Upper lobe of left lung (tissue), 6 donors: Measurements from ENCODE around the gene TM4SF4. TPM values are rescaled to one million over a fixed set of nuclear protein-coding genes. Genes with fewer than 3 reads are reported as not detected.
"Not testable (repeated sequence)": the region's sequence is repeated elsewhere in the genome, so short reads cannot be mapped to it uniquely, and the experiment has no call there.

Experiments
- ATAC-seq, 2 donors: fragments of 200-7000 bp; cut with Tn5 transposase; one replicate each; pipeline ENCODE4 v1.9.1; 2022; ENCODE audit warnings: mild to moderate bottlenecking in 2 of 2, moderate library complexity in 2 of 2; ENCODE audit not compliant: low FRiP score in 2 of 2
- DNase-seq, 2 donors: peaks; one replicate each; pipeline ENCODE4 v3.0.0-alpha.2; 2019 to 2020
- H3K27ac ChIP-seq, 4 donors: fragments of 200-600 bp; sonication (generic); one replicate each; pipeline ENCODE4 v1.5.1; 2016 to 2019
- H3K27me3 ChIP-seq, 4 donors: fragments of 200-600 bp; sonication (generic); one replicate each; pipeline ENCODE4 v1.5.1; 2017 to 2019
- H3K36me3 ChIP-seq, 4 donors: fragments of 200-600 bp; sonication (generic); one replicate each; pipeline ENCODE4 v1.5.1; 2016 to 2019
- H3K4me1 ChIP-seq, 4 donors: fragments of 200-600 bp; sonication (generic); one replicate each; pipeline ENCODE4 v1.5.1; 2018 to 2019
- H3K4me3 ChIP-seq, 4 donors: fragments of 200-600 bp; sonication (generic); one replicate each; pipeline ENCODE4 v1.5.1; 2017 to 2019; ENCODE audit warnings: mild to moderate bottlenecking in 2 of 4, moderate library complexity in 1 of 4
- H3K9me3 ChIP-seq, 4 donors: fragments of 200-600 bp; sonication (generic); one replicate each; pipeline ENCODE4 v1.5.1; 2018 to 2019
- EP300 ChIP-seq, 4 donors: sonication (generic); formaldehyde crosslinking; IDR thresholded peaks; one replicate each; pipeline ENCODE4 v1.5.1; 2017; ENCODE audit warnings: antibody characterized with exemption in 4 of 4, control low read depth in 2 of 4
- POLR2A ChIP-seq, 4 donors: fragments of 450-650 bp; IDR thresholded peaks; one replicate each; pipeline ENCODE4 v1.5.1; 2016 to 2017; ENCODE audit warnings: antibody characterized with exemption in 4 of 4, mild to moderate bottlenecking in 2 of 4
- POLR2AphosphoS5 ChIP-seq, 2 donors: sonication (generic); formaldehyde crosslinking; IDR thresholded peaks; one replicate each; pipeline ENCODE4 v1.5.1; 2017; ENCODE audit warnings: antibody characterized with exemption in 2 of 2
- WGBS, 2 donors: methylation state at CpG; one replicate each; pipeline ENCODE4 v1.1.5; 2017 to 2018; 5-methylcytosine and 5-hydroxymethylcytosine counted together
- total RNA-seq, 6 donors: library from RNA; depleted of rRNA in 4 of 6; stranded (reverse); fragments of >200 nt in 4 of 6; gene quantifications; one replicate each; pipeline versions ENCODE4 v1.1.0 to v1.2.1, GENCODE V29; 2016 to 2021
- TF ChIP-seq, protein P1 (sequence below), 6 experiments: fragments of 450-650 bp in 4 of 6; fragments of 200-600 bp in 2 of 6; sonication (generic) in 2 of 6; IDR thresholded peaks; one replicate each; pipeline ENCODE4 v1.5.1; 2016 to 2019; ENCODE audit warnings: antibody characterized with exemption in 6 of 6
- donor health status: DM: no; HTN: no; CAD: no; lungs with moderate emphysema.
- donor health status: DM: no; HTN: yes; CAD: no; lungs with severe emphysema.

The TM4SF4 gene
- total RNA-seq, 6 donors from 2014 or later = 1.8 to 2.5 (median 2.2) TPM; not detected in 2

DNA sequence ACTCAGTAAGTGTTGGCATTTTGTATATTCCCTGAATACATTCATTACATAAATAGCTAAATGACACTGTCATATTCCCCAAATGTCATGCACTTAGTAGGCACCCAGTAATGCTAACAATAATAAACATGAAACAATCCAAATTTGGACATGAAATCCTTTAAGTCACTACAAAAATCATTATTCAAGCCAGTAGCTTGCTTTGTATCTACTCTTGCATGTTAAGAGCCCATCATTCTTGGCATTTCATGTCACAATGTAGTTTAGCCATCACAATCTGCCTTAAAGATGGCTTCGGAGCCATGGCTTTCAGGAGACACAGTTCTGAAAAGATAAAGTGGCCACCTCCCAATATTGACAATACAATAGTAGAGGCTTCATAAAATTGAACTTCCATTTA is 32.9 kb upstream of the TM4SF4 start:
- H3K27me3 ChIP-seq = no peaks in the 10 kb centered on the region
- H3K27ac ChIP-seq = no peak overlapping the region
- no peaks in the 10 kb centered on the region for H3K36me3 ChIP-seq
- peaks cover 0 to 11% (median 7%) of the 10 kb centered on the region in 4 donors for H3K4me1 ChIP-seq
- ATAC-seq (no peak), DNase-seq (no peak)
- WGBS, 2 donors = 87 to 93% methylated on average over 1 of the region's 1 CpG
- no peak for TF ChIP-seq POLR2A (IDR thresholded peaks at IDR 0.05)
- H3K4me3 ChIP-seq = no peak overlapping the region
- no peaks in the 10 kb centered on the region for H3K9me3 ChIP-seq

DNA sequence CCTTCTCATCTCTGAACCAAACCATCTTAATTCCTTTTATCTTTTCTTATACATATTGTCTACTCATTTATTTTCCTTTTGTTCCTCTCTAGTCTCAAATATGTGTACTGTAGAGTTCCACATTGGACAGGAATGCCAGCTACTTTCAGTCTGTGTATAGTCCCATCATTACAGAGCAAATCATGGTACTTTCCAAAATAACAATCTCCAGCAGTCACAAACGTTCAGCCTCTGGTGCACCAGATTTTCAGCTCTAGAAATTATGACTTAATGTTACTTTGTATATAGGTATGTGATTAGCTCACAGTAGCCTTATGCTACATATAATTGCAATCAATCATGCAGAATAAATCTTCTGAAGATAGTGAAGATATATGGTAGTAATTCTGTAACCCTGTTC is 32.5 kb upstream of the TM4SF4 start:
- 73 to 78% methylated on average over 1 of the region's 1 CpG for WGBS, 2 donors
- no peaks in the 10 kb centered on the region for H3K27me3 ChIP-seq
- no peaks in the 10 kb centered on the region for H3K9me3 ChIP-seq
- ATAC-seq (no peak), DNase-seq (no peak)
- H3K4me1 ChIP-seq = peaks cover 0 to 11% (median 7%) of the 10 kb centered on the region in 4 donors
- no peaks in the 10 kb centered on the region for H3K36me3 ChIP-seq
- no peak overlapping the region for H3K27ac ChIP-seq
- no peak overlapping the region for H3K4me3 ChIP-seq
- TF ChIP-seq POLR2A (IDR thresholded peaks at IDR 0.05) = no peak
- TF ChIP-seq EP300 (IDR thresholded peaks at IDR 0.05) = no peak
- TF ChIP-seq, protein P1, sequence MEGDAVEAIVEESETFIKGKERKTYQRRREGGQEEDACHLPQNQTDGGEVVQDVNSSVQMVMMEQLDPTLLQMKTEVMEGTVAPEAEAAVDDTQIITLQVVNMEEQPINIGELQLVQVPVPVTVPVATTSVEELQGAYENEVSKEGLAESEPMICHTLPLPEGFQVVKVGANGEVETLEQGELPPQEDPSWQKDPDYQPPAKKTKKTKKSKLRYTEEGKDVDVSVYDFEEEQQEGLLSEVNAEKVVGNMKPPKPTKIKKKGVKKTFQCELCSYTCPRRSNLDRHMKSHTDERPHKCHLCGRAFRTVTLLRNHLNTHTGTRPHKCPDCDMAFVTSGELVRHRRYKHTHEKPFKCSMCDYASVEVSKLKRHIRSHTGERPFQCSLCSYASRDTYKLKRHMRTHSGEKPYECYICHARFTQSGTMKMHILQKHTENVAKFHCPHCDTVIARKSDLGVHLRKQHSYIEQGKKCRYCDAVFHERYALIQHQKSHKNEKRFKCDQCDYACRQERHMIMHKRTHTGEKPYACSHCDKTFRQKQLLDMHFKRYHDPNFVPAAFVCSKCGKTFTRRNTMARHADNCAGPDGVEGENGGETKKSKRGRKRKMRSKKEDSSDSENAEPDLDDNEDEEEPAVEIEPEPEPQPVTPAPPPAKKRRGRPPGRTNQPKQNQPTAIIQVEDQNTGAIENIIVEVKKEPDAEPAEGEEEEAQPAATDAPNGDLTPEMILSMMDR (IDR thresholded peaks at IDR 0.05) = no peak
- TF ChIP-seq POLR2AphosphoS5 (IDR thresholded peaks at IDR 0.05) = no peak

DNA sequence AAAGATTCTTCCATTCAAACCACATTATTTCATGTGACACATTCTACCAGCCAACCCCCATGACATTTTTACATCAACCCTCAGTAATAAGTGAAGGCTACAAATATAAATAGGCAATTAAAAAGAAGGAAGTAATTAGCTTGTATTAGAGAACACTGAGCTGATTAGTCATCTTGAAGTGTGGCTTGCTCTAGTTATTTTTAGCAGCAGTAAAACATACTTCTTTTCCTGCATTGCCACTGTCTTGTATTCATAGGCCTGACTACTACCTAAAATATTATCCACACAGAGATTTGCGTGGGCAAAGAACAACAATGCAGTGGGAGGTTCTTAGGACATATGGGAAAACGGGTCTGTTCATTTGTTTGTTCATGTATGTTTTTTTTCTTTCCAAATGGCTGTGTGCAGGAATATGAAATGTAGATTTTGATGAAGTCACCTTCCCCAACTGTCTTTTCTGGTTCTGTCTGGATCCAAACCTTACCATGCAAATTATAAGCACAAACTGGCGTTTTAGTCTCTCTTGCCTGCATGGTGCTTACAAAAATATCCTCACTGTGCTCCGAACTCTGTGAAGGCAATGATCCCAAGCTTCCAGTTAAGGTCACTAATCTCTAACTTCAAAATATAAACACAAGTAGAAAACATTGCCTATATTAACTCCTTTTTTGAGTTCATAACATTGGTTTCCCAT is 31.5 kb upstream of the TM4SF4 start:
- no peaks in the 10 kb centered on the region for H3K27me3 ChIP-seq
- 52 to 61% methylated on average over 4 of the region's 4 CpGs for WGBS, 2 donors
- H3K4me1 ChIP-seq = peaks cover 3 to 11% (median 8%) of the 10 kb centered on the region in 4 donors
- DNase-seq = no peak
- no peak overlapping the region for H3K27ac ChIP-seq
- no peak overlapping the region for H3K4me3 ChIP-seq
- H3K9me3 ChIP-seq = no peaks in the 10 kb centered on the region
- no peak for ATAC-seq
- H3K36me3 ChIP-seq = no peaks in the 10 kb centered on the region
- TF ChIP-seq, protein P1 (IDR thresholded peaks at IDR 0.05) = no peak
- TF ChIP-seq POLR2AphosphoS5 (IDR thresholded peaks at IDR 0.05) = no peak
- TF ChIP-seq EP300 (IDR thresholded peaks at IDR 0.05) = no peak
- TF ChIP-seq POLR2A (IDR thresholded peaks at IDR 0.05) = no peak

DNA sequence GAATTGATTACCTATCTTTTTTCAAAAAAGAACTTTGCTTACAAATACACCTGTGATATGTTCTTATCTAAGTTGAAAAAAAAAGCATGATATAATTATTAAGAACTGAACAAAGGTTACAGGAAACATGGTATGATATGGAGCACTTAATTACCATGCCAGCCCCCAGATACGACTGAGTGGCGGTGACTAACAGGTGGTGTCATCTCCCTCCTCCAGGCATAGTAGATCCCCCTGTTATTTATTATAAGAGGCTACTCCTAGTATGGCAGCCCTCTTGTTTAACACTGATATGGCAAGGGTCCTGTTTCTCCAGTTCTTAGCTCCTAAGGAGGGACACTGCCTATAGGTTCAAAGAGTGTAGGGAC is 31.0 kb upstream of the TM4SF4 start:
- H3K4me1 ChIP-seq = peaks cover 8 to 15% (median 10%) of the 10 kb centered on the region in 4 donors
- 88 to 93% methylated on average over 2 of the region's 2 CpGs for WGBS, 2 donors
- no peak overlapping the region for H3K27ac ChIP-seq
- no peaks in the 10 kb centered on the region for H3K27me3 ChIP-seq
- no peaks in the 10 kb centered on the region for H3K36me3 ChIP-seq
- TF ChIP-seq, protein P1 (IDR thresholded peaks at IDR 0.05) = no peak
- TF ChIP-seq EP300 (IDR thresholded peaks at IDR 0.05) (no peak), POLR2A (IDR thresholded peaks at IDR 0.05) (no peak), POLR2AphosphoS5 (IDR thresholded peaks at IDR 0.05) (no peak)
- no peak for ATAC-seq
- H3K9me3 ChIP-seq = no peaks in the 10 kb centered on the region
- no peak for DNase-seq
- H3K4me3 ChIP-seq = no peak overlapping the region

DNA sequence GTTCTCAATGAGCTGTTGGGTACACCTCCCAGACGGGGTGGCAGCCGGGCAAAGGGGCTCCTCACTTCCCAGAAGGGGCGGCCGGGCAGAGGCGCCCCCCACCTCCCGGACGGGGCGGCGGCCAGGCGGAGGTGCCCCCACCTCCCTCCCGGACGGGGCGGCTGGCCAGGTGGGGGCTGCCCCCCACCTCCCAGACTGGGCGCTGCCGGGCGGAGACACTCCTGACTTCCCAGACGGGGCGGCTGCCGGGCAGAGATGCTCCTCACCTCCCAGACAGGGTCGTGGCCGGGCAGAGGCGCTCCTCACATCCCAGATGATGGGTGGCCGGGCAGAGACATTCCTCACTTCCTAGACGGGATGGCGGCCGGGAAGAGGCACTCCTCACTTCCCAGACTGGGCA is 29.6 kb upstream of the TM4SF4 start:
- H3K4me3 ChIP-seq, ATAC-seq, H3K36me3 ChIP-seq, H3K9me3 ChIP-seq, H3K27me3 ChIP-seq, H3K27ac ChIP-seq: not testable (repeated sequence)
- peaks cover 9 to 22% (median 20%) of the 10 kb centered on the region in 4 donors for H3K4me1 ChIP-seq
- 98 to 100% methylated on average over 2 to 14 of the region's 26 CpGs for WGBS, 2 donors
- peak in 1 of 2 donors; percentile 61 for DNase-seq

DNA sequence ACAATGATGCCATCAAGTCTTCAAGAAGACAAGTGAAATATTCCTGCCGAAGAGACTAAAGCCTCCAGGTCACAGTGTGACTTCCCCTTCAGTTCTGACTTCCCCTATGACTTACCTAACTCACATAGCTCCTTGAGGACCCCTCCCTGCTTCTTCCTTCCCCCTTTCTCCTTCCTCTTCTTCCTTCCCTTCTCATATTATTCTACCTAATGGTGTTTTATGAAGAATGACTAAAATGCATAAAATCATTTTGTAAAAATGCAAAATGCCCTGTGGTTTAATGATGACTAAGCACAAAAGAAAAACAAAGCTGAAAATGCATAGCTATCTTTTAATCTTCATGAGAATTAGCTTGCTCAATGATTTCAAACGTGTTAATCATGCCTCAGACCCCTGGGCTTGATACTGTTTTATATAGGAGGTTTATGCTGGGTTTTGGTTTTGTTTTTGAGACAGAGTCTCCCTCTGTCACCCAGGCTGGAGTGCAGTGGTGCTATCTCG is 26.1 kb upstream of the TM4SF4 start:
- Histone ChIP-seq H3K4me1 (peaks cover 3 to 24% (median 15%) of the 10 kb centered on the region in 4 donors), H3K36me3 (no peaks in the 10 kb centered on the region), H3K27ac (peak overlapping the region in 3 of 4 donors; percentile 4 to 40 (median 12)), H3K4me3 (no peak overlapping the region), H3K27me3 (no peaks in the 10 kb centered on the region), H3K9me3 (peaks cover 0 to 8% (median 6%) of the 10 kb centered on the region in 4 donors)
- DNase-seq = no peak
- ATAC-seq = peak; percentile 71 to 83
- TF ChIP-seq EP300 (IDR thresholded peaks at IDR 0.05) = no peak
- TF ChIP-seq, protein P1 (IDR thresholded peaks at IDR 0.05) = no peak
- no peak for TF ChIP-seq POLR2A (IDR thresholded peaks at IDR 0.05)
- TF ChIP-seq POLR2AphosphoS5 (IDR thresholded peaks at IDR 0.05) = no peak
- 35 to 42% methylated on average over 3 of the region's 3 CpGs for WGBS, 2 donors
